ENCODE measurements around the gene C11orf68.

The C11orf68 gene

GRCh38 chr11:65911682-65912568, 6.9 kb downstream of the C11orf68 start:
- H3K4me3 ChIP-seq (ENCODE audit: low read length) = no peak overlapping the region
- no peak for TF ChIP-seq ZNF274 (IDR thresholded peaks at IDR 0.05; ENCODE audit: low read depth, low read length)

GRCh38 chr11:65907878-65908277, 11.0 kb downstream of the C11orf68 start:
- no peak for TF ChIP-seq ZNF274 (IDR thresholded peaks at IDR 0.05; ENCODE audit: low read depth, low read length)
- H3K4me3 ChIP-seq (ENCODE audit: low read length) = no peak overlapping the region

- no peak for TF ChIP-seq ZNF274 (IDR thresholded peaks at IDR 0.05; ENCODE audit: low read depth, low read length)
- no peak overlapping the region for H3K4me3 ChIP-seq (ENCODE audit: low read length)
These were observed 12.3 kb downstream of the C11orf68 start for GRCh38 chr11:65906602-65907001.

GRCh38 chr11:65903715-65904114, 15.1 kb downstream of the C11orf68 start:
- no peak for TF ChIP-seq ZNF274 (IDR thresholded peaks at IDR 0.05; ENCODE audit: low read depth, low read length)
- no peak overlapping the region for H3K4me3 ChIP-seq (ENCODE audit: low read length)

- TF ChIP-seq ZNF274 (IDR thresholded peaks at IDR 0.05; ENCODE audit: low read depth, low read length) = no peak
- no peak overlapping the region for H3K4me3 ChIP-seq (ENCODE audit: low read length)
These were observed 15.8 kb downstream of the C11orf68 start for GRCh38 chr11:65903068-65903481.

GRCh38 chr11:65900899-65901180, 18.0 kb downstream of the C11orf68 start:
- no peak overlapping the region for H3K4me3 ChIP-seq (ENCODE audit: low read length)
- no peak for TF ChIP-seq ZNF274 (IDR thresholded peaks at IDR 0.05; ENCODE audit: low read depth, low read length)

- peak within 1 kb of the TSS; percentile 85 for H3K4me3 ChIP-seq (ENCODE audit: low read length)
- TF ChIP-seq ZNF274 (IDR thresholded peaks at IDR 0.05; ENCODE audit: low read depth, low read length) = no peak
These were observed 18.6 kb downstream of the C11orf68 start, which contains the start of gene FOSL1 for GRCh38 chr11:65900125-65900898. TSS of gene FOSL1 (minus strand) at chr11:65900388. CDS start at chr11:65900339, 49 bp downstream.

- peak overlapping the region; percentile 85 for H3K4me3 ChIP-seq (ENCODE audit: low read length)
- TF ChIP-seq ZNF274 (IDR thresholded peaks at IDR 0.05; ENCODE audit: low read depth, low read length) = no peak
These were observed 19.3 kb downstream of the C11orf68 start for GRCh38 chr11:65899356-65900124.

GRCh38 chr11:65898656-65899355, 20.1 kb downstream of the C11orf68 start:
- no peak for TF ChIP-seq ZNF274 (IDR thresholded peaks at IDR 0.05; ENCODE audit: low read depth, low read length)
- H3K4me3 ChIP-seq (ENCODE audit: low read length) = peak overlapping the region; percentile 85; the same call in 1 of the 2 replicates

GRCh38 chr11:65897020-65897471, 21.8 kb downstream of the C11orf68 start:
- no peak overlapping the region for H3K4me3 ChIP-seq (ENCODE audit: low read length)
- no peak for TF ChIP-seq ZNF274 (IDR thresholded peaks at IDR 0.05; ENCODE audit: low read depth, low read length)

- H3K4me3 ChIP-seq (ENCODE audit: low read length) = no peak overlapping the region
- TF ChIP-seq ZNF274 (IDR thresholded peaks at IDR 0.05; ENCODE audit: low read depth, low read length) = no peak
These were observed 22.5 kb downstream of the C11orf68 start for GRCh38 chr11:65896034-65896999.

- no peak overlapping the region for H3K4me3 ChIP-seq (ENCODE audit: low read length)
- no peak for TF ChIP-seq ZNF274 (IDR thresholded peaks at IDR 0.05; ENCODE audit: low read depth, low read length)
These were observed 23.3 kb downstream of the C11orf68 start for GRCh38 chr11:65895482-65895981.
